Osteocyte (in vitro differentiated cells): ENCODE measurements around the gene CHMP4B. TPM values are rescaled to one million over a fixed set of nuclear protein-coding genes. Genes with fewer than 3 reads are reported as not detected.

ENCODE experiments used
- DNase-seq: peaks from one replicate; pipeline ENCODE4 v3.0.0; 2021; ENCODE audit warnings: mixed read lengths; ENCODE audit not compliant: unreplicated experiment; ENCODE audit errors: extremely low spot score
- H3K27ac Mint-ChIP-seq: one replicate; pipeline ENCODE4 v1.8.0; 2021; ENCODE audit warnings: mild to moderate bottlenecking, mixed read lengths; ENCODE audit not compliant: unreplicated experiment
- H3K27me3 Mint-ChIP-seq: one replicate; pipeline ENCODE4 v1.8.0; 2021; ENCODE audit warnings: mixed read lengths; ENCODE audit not compliant: unreplicated experiment
- H3K36me3 Mint-ChIP-seq: one replicate; pipeline ENCODE4 v1.8.0; 2021; ENCODE audit warnings: mixed read lengths; ENCODE audit not compliant: unreplicated experiment
- H3K4me1 Mint-ChIP-seq: one replicate; pipeline ENCODE4 v1.8.0; 2021; ENCODE audit warnings: mixed read lengths; ENCODE audit not compliant: unreplicated experiment
- H3K4me3 Mint-ChIP-seq: one replicate; pipeline ENCODE4 v1.8.0; 2021; ENCODE audit warnings: mild to moderate bottlenecking, moderate library complexity, mixed read lengths; ENCODE audit not compliant: unreplicated experiment
- H3K9me3 Mint-ChIP-seq: one replicate; pipeline ENCODE4 v1.8.0; 2021; ENCODE audit warnings: mixed read lengths; ENCODE audit not compliant: unreplicated experiment
- CTCF ChIP-seq: fragments of 200-600 bp; sonication (generic); IDR thresholded peaks from 2 replicates; pipeline ENCODE4 v1.5.0; 2021; ENCODE audit warnings: antibody characterized with exemption, mild to moderate bottlenecking, moderate library complexity
- total RNA-seq: library from RNA; stranded (reverse); gene quantifications from 2 replicates; pipeline ENCODE4 v1.2.1, GENCODE V29; 2021

The CHMP4B gene
- total RNA-seq, 1 donor from 2014 or later = 92.5 TPM

- peaks cover 30% of the 10 kb centered on the region for H3K27me3 Mint-ChIP-seq
- no peaks in the 10 kb centered on the region for H3K9me3 Mint-ChIP-seq
- no peaks in the 10 kb centered on the region for H3K36me3 Mint-ChIP-seq
- DNase-seq = no peak
- H3K4me3 Mint-ChIP-seq = no peak overlapping the region
- H3K4me1 Mint-ChIP-seq = peaks cover 3% of the 10 kb centered on the region
- H3K27ac Mint-ChIP-seq = no peak overlapping the region
- TF ChIP-seq CTCF = no peak
These were observed 86.3 kb downstream of the CHMP4B start for GRCh38 chr20:33897313-33897912.

- H3K4me3 Mint-ChIP-seq = no peak overlapping the region
- H3K27me3 Mint-ChIP-seq = peaks cover 33% of the 10 kb centered on the region
- TF ChIP-seq CTCF = no peak
- peaks cover 3% of the 10 kb centered on the region for H3K4me1 Mint-ChIP-seq
- no peak overlapping the region for H3K27ac Mint-ChIP-seq
- H3K9me3 Mint-ChIP-seq = no peaks in the 10 kb centered on the region
- no peak for DNase-seq
- H3K36me3 Mint-ChIP-seq = no peaks in the 10 kb centered on the region
These were observed 88.0 kb downstream of the CHMP4B start for GRCh38 chr20:33899106-33899505.

- Mint-ChIP-seq H3K4me1 (peaks cover 3% of the 10 kb centered on the region), H3K27me3 (peaks cover 30% of the 10 kb centered on the region), H3K9me3 (no peaks in the 10 kb centered on the region), H3K27ac (no peak overlapping the region), H3K4me3 (no peak overlapping the region), H3K36me3 (no peaks in the 10 kb centered on the region)
- no peak for DNase-seq
- no peak for TF ChIP-seq CTCF
These were observed 89.5 kb downstream of the CHMP4B start for GRCh38 chr20:33900521-33901131.

- Mint-ChIP-seq H3K9me3 (no peaks in the 10 kb centered on the region), H3K36me3 (no peaks in the 10 kb centered on the region), H3K4me1 (peaks cover 3% of the 10 kb centered on the region), H3K27me3 (peaks cover 26% of the 10 kb centered on the region), H3K27ac (no peak overlapping the region), H3K4me3 (no peak overlapping the region)
- DNase-seq = no peak
- no peak for TF ChIP-seq CTCF
These were observed 90.0 kb downstream of the CHMP4B start for GRCh38 chr20:33901132-33901523.

- H3K36me3 Mint-ChIP-seq = no peaks in the 10 kb centered on the region
- DNase-seq = no peak
These were observed 90.9 kb downstream of the CHMP4B start for GRCh38 chr20:33902011-33902410.

More at GRCh38 chr20:33902011-33902410, 90.9 kb downstream of the CHMP4B start:
- Mint-ChIP-seq H3K27me3 (peaks cover 20% of the 10 kb centered on the region), H3K4me3 (no peak overlapping the region), H3K4me1 (no peaks in the 10 kb centered on the region), H3K9me3 (no peaks in the 10 kb centered on the region), H3K27ac (no peak overlapping the region)
- TF ChIP-seq CTCF = no peak

Other genes with a start within 250 kb of the CHMP4B start
- gene C20orf144, start 149.0 kb upstream of the CHMP4B start, total RNA-seq = 0.13 and 0.37 TPM in 2 replicates
- 0.52 and 0.54 TPM in 2 replicates for gene ACTL10, start 144.4 kb upstream of the CHMP4B start, total RNA-seq
- 29.1 and 30.0 TPM in 2 replicates for gene NECAB3, start 136.9 kb upstream of the CHMP4B start, total RNA-seq
- gene E2F1, start 125.0 kb upstream of the CHMP4B start, total RNA-seq = 5.6 and 6.3 TPM in 2 replicates
- gene PXMP4, start 91.0 kb upstream of the CHMP4B start, total RNA-seq = 2.1 and 3.4 TPM in 2 replicates
- 2.6 and 3.4 TPM in 2 replicates for gene ZNF341, start 79.4 kb upstream of the CHMP4B start, total RNA-seq
- gene RALY, start 182.6 kb downstream of the CHMP4B start, total RNA-seq = 132 and 134 TPM in 2 replicates